H9 (cell line): ENCODE measurements around the gene GPR137B. TPM values are rescaled to one million over a fixed set of nuclear protein-coding genes. Genes with fewer than 3 reads are reported as not detected.

Experiments used
- DNase-seq: peaks from one replicate; pipeline ENCODE4 v3.0.0-alpha.2; 2017
- H2AFZ ChIP-seq: one replicate; pipeline ENCODE4 v1.6.1; 2013; ENCODE audit warnings: mild to moderate bottlenecking, low read length, control low read depth, moderate library complexity
- H2AK5ac ChIP-seq: 2 replicates; pipeline ENCODE4 v1.6.1; 2013; ENCODE audit warnings: low read length, control low read depth, mixed read lengths; ENCODE audit not compliant: insufficient read length
- H2BK120ac ChIP-seq: one replicate; pipeline ENCODE4 v1.6.1; 2013; ENCODE audit warnings: low read depth, mild to moderate bottlenecking, low read length, control low read depth, inconsistent platforms; ENCODE audit not compliant: poor library complexity, severe bottlenecking
- H2BK12ac ChIP-seq: 2 replicates; pipeline ENCODE4 v1.6.1; 2013; ENCODE audit warnings: low read length, control low read depth, mixed read lengths, low read depth; ENCODE audit not compliant: insufficient read length
- H2BK15ac ChIP-seq: 2 replicates; pipeline ENCODE4 v1.6.1; 2013; ENCODE audit warnings: low read depth, low read length, control low read depth
- H2BK20ac ChIP-seq: one replicate; pipeline ENCODE4 v1.6.1; 2013; ENCODE audit warnings: low read depth, mild to moderate bottlenecking, low read length, control low read depth, inconsistent platforms; ENCODE audit not compliant: poor library complexity, severe bottlenecking
- H2BK5ac ChIP-seq: 2 replicates; pipeline ENCODE4 v1.6.1; 2013; ENCODE audit warnings: low read length, control low read depth, mixed read lengths; ENCODE audit not compliant: insufficient read length
- H3K14ac ChIP-seq: 2 replicates; pipeline ENCODE4 v1.6.1; 2013; ENCODE audit warnings: low read length, control low read depth; ENCODE audit not compliant: insufficient read depth
- H3K18ac ChIP-seq: 2 replicates; pipeline ENCODE4 v1.6.1; 2013; ENCODE audit warnings: low read depth, mild to moderate bottlenecking, mixed read lengths, low read length, control low read depth; ENCODE audit not compliant: insufficient read length
- H3K23ac ChIP-seq: 2 replicates; pipeline ENCODE4 v1.6.1; 2013; ENCODE audit warnings: low read length, control low read depth, mixed read lengths, low read depth; ENCODE audit not compliant: insufficient read length
- H3K23me2 ChIP-seq: 2 replicates; pipeline ENCODE4 v1.6.1; 2013; ENCODE audit warnings: low read depth, mild to moderate bottlenecking, mixed read lengths, low read length, control low read depth; ENCODE audit not compliant: insufficient read length, poor library complexity, severe bottlenecking
- H3K27ac ChIP-seq: 2 replicates; pipeline ENCODE4 v1.5.1; 2013; ENCODE audit warnings: low read length, control low read depth, mixed read lengths, low read depth; ENCODE audit not compliant: insufficient read length
- H3K27me3 ChIP-seq: 2 replicates; pipeline ENCODE4 v1.6.1; 2013; ENCODE audit warnings: low read length, control low read depth, inconsistent platforms; ENCODE audit not compliant: insufficient read depth
- H3K4ac ChIP-seq: 2 replicates; pipeline ENCODE4 v1.6.1; 2013; ENCODE audit warnings: low read depth, mild to moderate bottlenecking, control low read depth, inconsistent platforms, low read length, moderate library complexity
- H3K4me1 ChIP-seq: 2 replicates; pipeline ENCODE4 v1.6.1; 2013; ENCODE audit warnings: low read length, control low read depth, inconsistent platforms; ENCODE audit not compliant: insufficient read depth
- H3K4me2 ChIP-seq: 2 replicates; pipeline ENCODE4 v1.6.1; 2013; ENCODE audit warnings: low read length, control low read depth, mixed read lengths; ENCODE audit not compliant: insufficient read length, insufficient read depth
- H3K56ac ChIP-seq: 2 replicates; pipeline ENCODE4 v1.6.1; 2013; ENCODE audit warnings: low read depth, mild to moderate bottlenecking, mixed read lengths, low read length, control low read depth; ENCODE audit not compliant: insufficient read length
- H3K79me1 ChIP-seq: 2 replicates; pipeline ENCODE4 v1.6.1; 2013; ENCODE audit warnings: low read depth, mild to moderate bottlenecking, moderate library complexity, low read length, control low read depth, inconsistent platforms; ENCODE audit not compliant: insufficient read depth, poor library complexity, severe bottlenecking
- H3K79me2 ChIP-seq: 2 replicates; pipeline ENCODE4 v1.6.1; 2013; ENCODE audit warnings: low read length, control low read depth, inconsistent platforms; ENCODE audit not compliant: insufficient read depth
- H3K9ac ChIP-seq: 2 replicates; pipeline ENCODE4 v1.6.1; 2013; ENCODE audit warnings: low read length, control low read depth, mixed read lengths; ENCODE audit not compliant: insufficient read length; ENCODE audit errors: extremely low read depth
- H3K9me3 ChIP-seq: one replicate; pipeline ENCODE4 v1.6.1; 2013; ENCODE audit warnings: low read depth, low read length, inconsistent platforms; ENCODE audit not compliant: control insufficient read depth
- H3T11ph ChIP-seq: one replicate; pipeline ENCODE4 v1.6.1; 2013; ENCODE audit warnings: mild to moderate bottlenecking, low read length, control low read depth, inconsistent platforms
- H4K20me1 ChIP-seq: one replicate; pipeline ENCODE4 v1.6.1; 2013; ENCODE audit not compliant: control insufficient read depth, insufficient read length, insufficient read depth
- H4K5ac ChIP-seq: 2 replicates; pipeline ENCODE4 v1.6.1; 2013; ENCODE audit warnings: low read depth, mild to moderate bottlenecking, mixed read lengths, low read length, control low read depth; ENCODE audit not compliant: insufficient read length
- H4K8ac ChIP-seq: replicated peaks from 2 replicates; pipeline ENCODE4 v1.6.1; 2013; ENCODE audit warnings: low read length, control low read depth, mixed read lengths, low read depth; ENCODE audit not compliant: insufficient read length
- H4K91ac ChIP-seq: 2 replicates; pipeline ENCODE4 v1.6.1; 2013; ENCODE audit warnings: low read depth, mild to moderate bottlenecking, moderate library complexity, mixed read lengths, low read length, control low read depth; ENCODE audit not compliant: insufficient read length
- H3K27ac Mint-ChIP-seq, 3 experiments: 2 replicates in 2 of 3; 3 replicates in 1 of 3; pipeline ENCODE4 v1.8.0; 2020 to 2021; ENCODE audit warnings: mixed read lengths in 3 of 3, mild to moderate bottlenecking in 1 of 3, moderate library complexity in 1 of 3
- H3K27me3 Mint-ChIP-seq: 2 replicates; pipeline ENCODE4 v1.8.0; 2021; ENCODE audit warnings: low read depth, mild to moderate bottlenecking, moderate library complexity, mixed read lengths
- H3K36me3 Mint-ChIP-seq, 3 experiments: 2 replicates in 2 of 3; 3 replicates in 1 of 3; pipeline ENCODE4 v1.8.0; 2020 to 2021; ENCODE audit warnings: low read depth in 3 of 3, mixed read lengths in 3 of 3; ENCODE audit not compliant: insufficient read depth in 1 of 3
- H3K4me1 Mint-ChIP-seq, 2 experiments: 2 replicates each; pipeline ENCODE4 v1.8.0; 2020; ENCODE audit warnings: mixed read lengths in 2 of 2
- H3K4me3 Mint-ChIP-seq, 2 experiments: 2 replicates in 1 of 2; 3 replicates in 1 of 2; pipeline ENCODE4 v1.8.0; 2020 to 2021; ENCODE audit warnings: mild to moderate bottlenecking in 2 of 2, mixed read lengths in 2 of 2, moderate library complexity in 1 of 2
- H3K9me3 Mint-ChIP-seq, 2 experiments: 2 replicates in 1 of 2; 3 replicates in 1 of 2; pipeline ENCODE4 v1.8.0; 2020; ENCODE audit warnings: mild to moderate bottlenecking in 2 of 2, mixed read lengths in 2 of 2, moderate library complexity in 1 of 2
- CTCF ChIP-seq: fragments of 200-600 bp; sonication (generic); conservative IDR thresholded peaks from 3 replicates; pipeline ENCODE4 v1.8.0; 2021; ENCODE audit warnings: antibody characterized with exemption, mild to moderate bottlenecking
- WGBS: extraction: QIAGEN DNeasy Blood & Tissue Kit; methylation state at CpG from one replicate; pipeline ENCODE4 v1.1.7; 2013; ENCODE audit warnings: missing lambda C conversion rate, low lambda C conversion rate, mixed read lengths; ENCODE audit not compliant: insufficient read length; ENCODE audit errors: extremely low coverage; 5-methylcytosine and 5-hydroxymethylcytosine counted together
- total RNA-seq: library from RNA; stranded (reverse); gene quantifications from 2 replicates; pipeline ENCODE4 v1.2.1, GENCODE V29; 2021

The GPR137B gene
- total RNA-seq, 1 experiment from 2014 or later: 5.9 TPM

GRCh38 chr1:236111527-236112331 lies 30.6 kb upstream of the GPR137B start:
- H3K27me3 ChIP-seq: no peaks in the 10 kb centered on the region
- H2BK5ac ChIP-seq: no peak overlapping the region
- WGBS: no CpG with 5 or more reads among the region's 17 CpGs
- no peak overlapping the region for H2BK20ac ChIP-seq
- H3K9me3 ChIP-seq: no peaks in the 10 kb centered on the region
- no peak overlapping the region for H2AFZ ChIP-seq
- no peaks in the 10 kb centered on the region for H3K9me3 Mint-ChIP-seq
- no peak overlapping the region for H4K91ac ChIP-seq
- H3K27ac Mint-ChIP-seq: no peak overlapping the region
- no peak overlapping the region for H2BK12ac ChIP-seq
- H4K20me1 ChIP-seq: no peaks in the 10 kb centered on the region
- no peak overlapping the region for H3K14ac ChIP-seq
- H4K5ac ChIP-seq: no peak overlapping the region
- H3K56ac ChIP-seq: no peak overlapping the region
- no peaks in the 10 kb centered on the region for H3K79me2 ChIP-seq
- no peak overlapping the region for H3K4me2 ChIP-seq
- DNase-seq: no peak
- H3T11ph ChIP-seq: no peak overlapping the region
- H3K27me3 Mint-ChIP-seq: no peaks in the 10 kb centered on the region; the same call in 1 of the 2 replicates
- H3K4me3 Mint-ChIP-seq: no peak overlapping the region
- H3K27ac ChIP-seq: no peak overlapping the region
- TF ChIP-seq CTCF: no peak
- no peaks in the 10 kb centered on the region for H3K4me1 ChIP-seq
- no peak overlapping the region for H4K8ac ChIP-seq
- no peaks in the 10 kb centered on the region for H3K79me1 ChIP-seq
- no peaks in the 10 kb centered on the region for H3K36me3 Mint-ChIP-seq
- no peak overlapping the region for H3K4ac ChIP-seq
- no peak overlapping the region for H3K18ac ChIP-seq
- no peak overlapping the region for H2AK5ac ChIP-seq
- H3K23me2 ChIP-seq: no peaks in the 10 kb centered on the region
- H3K23ac ChIP-seq: no peak overlapping the region
- no peak overlapping the region for H3K9ac ChIP-seq
- H2BK120ac ChIP-seq: no peak overlapping the region
- H3K4me1 Mint-ChIP-seq: no peaks in the 10 kb centered on the region
- H2BK15ac ChIP-seq: no peak overlapping the region
